Testis (tissue), 3 donors: Measurements from ENCODE around the gene ZNF445. TPM values are rescaled to one million over a fixed set of nuclear protein-coding genes. Genes with fewer than 3 reads are reported as not detected.
"Not testable (repeated sequence)": the region's sequence is repeated elsewhere in the genome, so short reads cannot be mapped to it uniquely, and the experiment has no call there.

Experiments
- DNase-seq: peaks from one replicate; pipeline ENCODE4 v3.0.0-alpha.2; 2019
- H3K27ac ChIP-seq, 2 donors: fragments of 200-600 bp; sonication (generic); one replicate each; pipeline ENCODE4 v1.5.1; 2019
- H3K27me3 ChIP-seq: fragments of 200-600 bp; sonication (generic); one replicate; pipeline ENCODE4 v1.5.1; 2019
- H3K36me3 ChIP-seq: fragments of 200-600 bp; sonication (generic); one replicate; pipeline ENCODE4 v1.5.1; 2017; ENCODE audit warnings: low read depth; ENCODE audit errors: missing control alignments
- H3K4me1 ChIP-seq: fragments of 200-600 bp; sonication (generic); one replicate; pipeline ENCODE4 v1.5.1; 2019
- H3K4me3 ChIP-seq, 2 donors: fragments of 200-600 bp; sonication (generic); one replicate each; pipeline ENCODE4 v1.5.1; 2017 to 2019
- H3K9me3 ChIP-seq: fragments of 200-600 bp; sonication (generic); one replicate; pipeline ENCODE4 v1.5.1; 2017
- CTCF ChIP-seq, 3 experiments: fragments of 450-650 bp in 2 of 3; fragments of 200-600 bp in 1 of 3; sonication (generic) in 1 of 3; IDR thresholded peaks; one replicate each; pipeline ENCODE4 v1.5.1; 2016 to 2019; ENCODE audit warnings: antibody characterized with exemption in 3 of 3, mild to moderate bottlenecking in 2 of 3, moderate library complexity in 1 of 3
- POLR2A ChIP-seq: fragments of 450-650 bp; IDR thresholded peaks from one replicate; pipeline ENCODE4 v1.6.1; 2017; ENCODE audit warnings: antibody characterized with exemption, mild to moderate bottlenecking, moderate library complexity
- WGBS, 2 donors: methylation state at CpG; one replicate each; pipeline ENCODE4 v1.1.5; 2018; 5-methylcytosine and 5-hydroxymethylcytosine counted together
- intact Hi-C: fragments of 100-400 bp; cut with DNase I; formaldehyde crosslinking; loops from one replicate; pipeline ENCODE4 v1.15.1; 2023; ENCODE audit warnings: low total_unique reads
- polyA plus RNA-seq: library from polyadenylated mRNA; stranded (reverse); fragments of 350-450 nt; fragmentation: Illumina TruSeq; extraction: RNeasy Lipid Tissue Mini Kit (QIAGEN cat#74804); gene quantifications from one replicate; pipeline ENCODE4 v1.2.3, GENCODE V29; 2014; ENCODE audit warnings: low read depth, low replicate concordance; ENCODE audit not compliant: insufficient read depth
- total RNA-seq, 2 donors: library from RNA; depleted of rRNA; stranded (reverse); fragments of >200 nt; gene quantifications; one replicate each; pipeline ENCODE4 v1.2.3, GENCODE V29; 2016

The ZNF445 gene
- total and polyA plus RNA-seq, 3 donors from 2014 or later, result 8.5 to 15.8 (median 15.0) TPM

GRCh38 chr3:44400771-44401170 is 76.7 kb downstream of the ZNF445 start:
- no peaks in the 10 kb centered on the region for H3K36me3 ChIP-seq
- TF ChIP-seq POLR2A, result no peak
- no peak for TF ChIP-seq CTCF (IDR thresholded peaks at IDR 0.05)
- no peak for DNase-seq
- 70 to 71% methylated on average over 2 of the region's 2 CpGs for WGBS, 2 donors
- intact Hi-C loops, result no loop called here
- H3K4me3 ChIP-seq, result no peak overlapping the region
- no peaks in the 10 kb centered on the region for H3K4me1 ChIP-seq
- no peaks in the 10 kb centered on the region for H3K27me3 ChIP-seq
- no peak overlapping the region for H3K27ac ChIP-seq
- no peaks in the 10 kb centered on the region for H3K9me3 ChIP-seq

- H3K4me1 ChIP-seq, result no peaks in the 10 kb centered on the region
- DNase-seq, result no peak
- no peak overlapping the region for H3K27ac ChIP-seq
- 88 to 89% methylated on average over 4 of the region's 4 CpGs for WGBS, 2 donors
- no peak overlapping the region for H3K4me3 ChIP-seq
- no peaks in the 10 kb centered on the region for H3K27me3 ChIP-seq
- H3K9me3 ChIP-seq, result no peaks in the 10 kb centered on the region
- intact Hi-C loops, result no loop called here
- H3K36me3 ChIP-seq, result no peaks in the 10 kb centered on the region
- TF ChIP-seq POLR2A (no peak), CTCF (IDR thresholded peaks at IDR 0.05) (no peak)
Measured at GRCh38 chr3:44398853-44399252, 78.6 kb downstream of the ZNF445 start.

- H3K4me1 ChIP-seq, intact Hi-C loops, H3K27ac ChIP-seq, H3K36me3 ChIP-seq, H3K4me3 ChIP-seq, H3K9me3 ChIP-seq, DNase-seq, H3K27me3 ChIP-seq: not testable (repeated sequence)
- WGBS, 2 donors, result 92 to 97% methylated on average over 8 of the region's 8 CpGs
Measured at GRCh38 chr3:44398271-44398670, 79.2 kb downstream of the ZNF445 start.

- Histone ChIP-seq H3K27ac (peak overlapping the region in 1 of 2 donors; percentile 52), H3K36me3 (no peaks in the 10 kb centered on the region), H3K4me3 (no peak overlapping the region), H3K4me1 (no peaks in the 10 kb centered on the region), H3K27me3 (no peaks in the 10 kb centered on the region), H3K9me3 (no peaks in the 10 kb centered on the region)
- intact Hi-C loops, result no loop called here
- DNase-seq, result no peak
- TF ChIP-seq POLR2A (no peak), CTCF (IDR thresholded peaks at IDR 0.05) (no peak)
- WGBS, 2 donors, result 88 to 93% methylated on average over 9 of the region's 9 CpGs
Measured at GRCh38 chr3:44396200-44397171, 81.0 kb downstream of the ZNF445 start.

GRCh38 chr3:44395714-44396113 is 81.8 kb downstream of the ZNF445 start:
- Histone ChIP-seq H3K4me3 (no peak overlapping the region), H3K27ac (peak overlapping the region; percentile 31 to 52), H3K27me3 (no peaks in the 10 kb centered on the region), H3K36me3 (no peaks in the 10 kb centered on the region), H3K4me1 (no peaks in the 10 kb centered on the region), H3K9me3 (no peaks in the 10 kb centered on the region)
- intact Hi-C loops, result no loop called here
- peak; percentile 74 for DNase-seq
- 71 to 76% methylated on average over 9 of the region's 9 CpGs for WGBS, 2 donors
- TF ChIP-seq CTCF (IDR thresholded peaks at IDR 0.05), result no peak
- TF ChIP-seq POLR2A, result no peak
